ENCODE data around the gene SLC2A4. TPM values are rescaled to one million over a fixed set of nuclear protein-coding genes. Genes with fewer than 3 reads are reported as not detected.
A peak's percentile ranks its signal among the peaks of the same experiment; 100 is the strongest.

The SLC2A4 gene
- polyA plus RNA-seq, 2 of the 4 experiments (the other 2 are of a cell fraction), result 0.16 to 0.17 TPM

DNA sequence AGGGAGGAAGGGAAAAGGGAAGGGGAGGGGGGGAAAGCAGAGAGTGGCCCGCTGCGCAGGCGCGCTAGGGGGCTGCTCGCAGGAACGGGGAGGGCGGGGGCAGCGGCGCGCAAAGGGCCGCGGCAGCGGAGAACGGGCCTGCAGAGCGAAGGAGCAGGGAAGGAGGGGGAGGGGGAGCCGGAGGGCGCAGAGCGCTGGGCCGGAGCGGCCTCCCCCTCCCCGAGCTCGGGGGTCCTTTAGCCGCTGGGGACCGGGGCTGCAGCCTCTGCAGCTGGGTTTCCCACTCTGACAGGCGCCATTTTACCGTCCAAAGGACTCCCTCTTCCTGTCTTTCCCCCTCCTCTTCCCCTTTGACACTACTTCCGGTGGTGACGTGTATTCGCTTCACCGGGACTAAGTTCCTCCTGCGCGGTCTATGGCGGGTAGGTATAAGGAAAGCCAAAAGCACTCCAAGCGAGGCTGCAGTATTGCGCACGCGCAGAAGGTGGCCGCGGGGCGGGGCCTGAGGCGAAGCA lies 29.8 kb upstream of the SLC2A4 start, which contains the start of gene CTDNEP1:
Gene CTDNEP1, minus strand, starts transcription at position 74 of the 515 bp plus-strand sequence. CDS start 438 bp downstream, outside the sequence.
- H3K27ac ChIP-seq, result peak within 1 kb of the TSS; percentile 96 to 99
- 0% methylated on average over 26 of the region's 41 CpGs for WGBS (ENCODE audit: missing lambda C conversion rate)
- peak within 1 kb of the TSS; percentile 99 for H3K4me3 ChIP-seq
- no peaks in the 10 kb centered on the region for H3K9me3 ChIP-seq
- ChIA-PET CTCF (interaction anchor here (1.6 to 4.6 kb wide), 5 partner anchors 10 to 45 kb away, joined by 4 to 29 read pairs (median 6); partner anchors contain the start of gene GABARAP), POLR2A (interaction anchor here (0.6 to 2.0 kb wide), 4 partner anchors 9 to 29 kb away, joined by 3 to 15 read pairs (median 5); partner anchors contain the start of genes GABARAP, PHF23 and SLC2A4)
- peaks cover 28% of the 10 kb centered on the region for H3K4me1 ChIP-seq
- TF ChIP-seq CBX8 (IDR thresholded peaks at IDR 0.05) (no peak), JUN (IDR thresholded peaks at IDR 0.05) (peak; percentile 89 to 90; a peak in 4 of 5 replicates), FOXS1 (CRISPR knock-in tag; IDR thresholded peaks at IDR 0.05) (no peak), KDM5A (IDR thresholded peaks at IDR 0.05) (peak; percentile 99), CEBPB (IDR thresholded peaks at IDR 0.05) (no peak), POLR2A (IDR thresholded peaks at IDR 0.05; ENCODE audit: low read length) (peak; percentile 60), RNF2 (IDR thresholded peaks at IDR 0.05; ENCODE audit: borderline replicate concordance, low read depth) (no peak), RFX5 (IDR thresholded peaks at IDR 0.05) (no peak), HDAC2 (IDR thresholded peaks at IDR 0.05) (peak; percentile 95; the same call in 1 of the 2 replicates), ESRRA (IDR thresholded peaks at IDR 0.05; ENCODE audit: borderline replicate concordance, low read length) (no peak), FOSL2 (IDR thresholded peaks at IDR 0.05) (no peak), FOSL2 (CRISPR knock-in tag; IDR thresholded peaks at IDR 0.05) (0 out of 2 replicates have a peak, but pooled peaks have one; percentile 64), TFCP2L1 (CRISPR knock-in tag; IDR thresholded peaks at IDR 0.05) (0 out of 2 replicates have a peak, but pooled peaks have one; percentile 42)
- TF ChIP-seq, protein P1, sequence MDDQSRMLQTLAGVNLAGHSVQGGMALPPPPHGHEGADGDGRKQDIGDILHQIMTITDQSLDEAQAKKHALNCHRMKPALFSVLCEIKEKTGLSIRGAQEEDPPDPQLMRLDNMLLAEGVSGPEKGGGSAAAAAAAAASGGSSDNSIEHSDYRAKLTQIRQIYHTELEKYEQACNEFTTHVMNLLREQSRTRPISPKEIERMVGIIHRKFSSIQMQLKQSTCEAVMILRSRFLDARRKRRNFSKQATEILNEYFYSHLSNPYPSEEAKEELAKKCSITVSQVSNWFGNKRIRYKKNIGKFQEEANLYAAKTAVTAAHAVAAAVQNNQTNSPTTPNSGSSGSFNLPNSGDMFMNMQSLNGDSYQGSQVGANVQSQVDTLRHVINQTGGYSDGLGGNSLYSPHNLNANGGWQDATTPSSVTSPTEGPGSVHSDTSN (IDR thresholded peaks at IDR 0.05), result no peak
- TF ChIP-seq, protein P2, sequence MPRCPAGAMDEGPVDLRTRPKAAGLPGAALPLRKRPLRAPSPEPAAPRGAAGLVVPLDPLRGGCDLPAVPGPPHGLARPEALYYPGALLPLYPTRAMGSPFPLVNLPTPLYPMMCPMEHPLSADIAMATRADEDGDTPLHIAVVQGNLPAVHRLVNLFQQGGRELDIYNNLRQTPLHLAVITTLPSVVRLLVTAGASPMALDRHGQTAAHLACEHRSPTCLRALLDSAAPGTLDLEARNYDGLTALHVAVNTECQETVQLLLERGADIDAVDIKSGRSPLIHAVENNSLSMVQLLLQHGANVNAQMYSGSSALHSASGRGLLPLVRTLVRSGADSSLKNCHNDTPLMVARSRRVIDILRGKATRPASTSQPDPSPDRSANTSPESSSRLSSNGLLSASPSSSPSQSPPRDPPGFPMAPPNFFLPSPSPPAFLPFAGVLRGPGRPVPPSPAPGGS (IDR thresholded peaks at IDR 0.05), result peak; percentile 44; the same call in 2 of the 3 replicates
- TF ChIP-seq, protein P3, sequence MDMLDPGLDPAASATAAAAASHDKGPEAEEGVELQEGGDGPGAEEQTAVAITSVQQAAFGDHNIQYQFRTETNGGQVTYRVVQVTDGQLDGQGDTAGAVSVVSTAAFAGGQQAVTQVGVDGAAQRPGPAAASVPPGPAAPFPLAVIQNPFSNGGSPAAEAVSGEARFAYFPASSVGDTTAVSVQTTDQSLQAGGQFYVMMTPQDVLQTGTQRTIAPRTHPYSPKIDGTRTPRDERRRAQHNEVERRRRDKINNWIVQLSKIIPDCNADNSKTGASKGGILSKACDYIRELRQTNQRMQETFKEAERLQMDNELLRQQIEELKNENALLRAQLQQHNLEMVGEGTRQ (IDR thresholded peaks at IDR 0.05), result no peak
- peak; percentile 95 to 97 for ATAC-seq
- peak within 1 kb of the TSS; percentile 96 for H3K4me2 ChIP-seq
- FAIRE-seq, result peak; percentile 99
- peak; percentile 99 to 100 for DNase-seq (ENCODE audit: low read depth in 1 of 2, low spot score in 1 of 2)

DNA sequence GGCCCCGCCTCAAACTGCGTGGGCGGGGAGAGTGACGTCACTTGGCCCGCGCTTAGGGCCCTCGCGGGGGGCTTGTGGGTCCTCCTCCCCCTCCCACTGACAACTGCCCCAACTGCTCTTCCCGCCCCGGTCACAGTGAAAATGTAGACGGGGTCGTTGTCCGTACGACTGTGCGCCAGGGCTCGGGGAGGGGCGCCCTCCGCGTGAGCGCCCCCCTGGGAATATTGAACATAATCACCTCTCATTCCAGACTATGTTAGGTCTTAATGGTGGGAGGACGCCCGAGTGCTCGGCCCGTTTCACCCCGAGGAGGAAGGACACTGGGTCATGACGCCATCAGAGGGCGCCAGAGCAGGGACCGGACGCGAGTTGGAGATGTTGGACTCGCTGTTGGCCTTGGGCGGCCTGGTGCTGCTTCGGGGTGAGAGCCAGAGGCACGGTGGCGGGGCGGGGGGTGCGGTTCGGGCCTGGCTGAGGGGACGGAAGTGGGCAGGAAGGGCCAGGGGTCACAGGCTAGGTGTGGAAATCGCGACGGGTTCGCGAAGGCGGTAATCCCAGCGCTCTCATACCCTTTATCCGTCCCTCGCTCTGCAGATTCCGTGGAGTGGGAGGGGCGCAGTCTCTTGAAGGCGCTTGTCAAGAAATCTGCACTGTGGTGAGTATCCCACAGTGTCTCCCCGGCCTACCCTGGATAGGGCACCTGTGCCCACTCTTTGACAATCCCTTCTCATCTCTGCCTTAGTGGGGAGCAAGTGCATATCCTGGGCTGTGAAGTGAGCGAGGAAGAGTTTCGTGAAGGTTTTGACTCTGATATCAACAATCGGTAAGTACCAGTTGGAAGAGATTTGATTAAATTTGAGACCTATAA lies 29.1 kb upstream of the SLC2A4 start, which contains the start of gene ELP5:
Gene ELP5, plus strand, starts transcription at position 40 of the 868 bp plus-strand sequence. Its CDS starts 336 bp downstream, at position 376.
- ChIA-PET CTCF (interaction anchor here (1.6 kb wide), 1 partner anchor 11 kb away, joined by 7 read pairs; the partner anchor contains the start of gene GABARAP), POLR2A (interaction anchor here (1.0 to 2.0 kb wide), 3 partner anchors 10 to 14 kb away, joined by 3 to 15 read pairs (median 6); partner anchors contain the start of genes GABARAP and PHF23)
- TF ChIP-seq RARB (CRISPR knock-in tag; IDR thresholded peaks at IDR 0.05) (no peak), CBX2 (IDR thresholded peaks at IDR 0.05; ENCODE audit: borderline replicate concordance, low read depth) (no peak), RFX5 (IDR thresholded peaks at IDR 0.05) (peak; percentile 78), EHF (CRISPR knock-in tag; IDR thresholded peaks at IDR 0.05) (no peak), MAFK (IDR thresholded peaks at IDR 0.05; ENCODE audit: partially characterized antibody) (no peak), CHD2 (IDR thresholded peaks at IDR 0.05; ENCODE audit: low read length, partially characterized antibody) (no peak), RCOR1 (IDR thresholded peaks at IDR 0.05; ENCODE audit: low read depth, low read length) (no peak), FOSL2 (IDR thresholded peaks at IDR 0.05) (no peak), FOSL2 (CRISPR knock-in tag; IDR thresholded peaks at IDR 0.05) (no peak; the same call in 1 of the 2 replicates), BHLHE40 (IDR thresholded peaks at IDR 0.05; ENCODE audit: low read depth, low read length) (no peak), NR3C1 (IDR thresholded peaks at IDR 0.05) (no peak), CEBPB (IDR thresholded peaks at IDR 0.05) (peak in 1 of 2 experiments; percentile 26; a peak in 1 of 4 replicates), ZFP36 (IDR thresholded peaks at IDR 0.05; ENCODE audit: borderline replicate concordance, partially characterized antibody) (no peak), FOXS1 (CRISPR knock-in tag; IDR thresholded peaks at IDR 0.05) (no peak), KDM1A (IDR thresholded peaks at IDR 0.05; ENCODE audit: low read depth) (no peak), JUNB (IDR thresholded peaks at IDR 0.05) (no peak), POLR2A (IDR thresholded peaks at IDR 0.05; ENCODE audit: low read length) (peak; percentile 90)
- TF ChIP-seq, protein P4, sequence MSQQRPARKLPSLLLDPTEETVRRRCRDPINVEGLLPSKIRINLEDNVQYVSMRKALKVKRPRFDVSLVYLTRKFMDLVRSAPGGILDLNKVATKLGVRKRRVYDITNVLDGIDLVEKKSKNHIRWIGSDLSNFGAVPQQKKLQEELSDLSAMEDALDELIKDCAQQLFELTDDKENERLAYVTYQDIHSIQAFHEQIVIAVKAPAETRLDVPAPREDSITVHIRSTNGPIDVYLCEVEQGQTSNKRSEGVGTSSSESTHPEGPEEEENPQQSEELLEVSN (IDR thresholded peaks at IDR 0.05; ENCODE audit: borderline replicate concordance, low read depth), result 0 out of 2 replicates have a peak, but pooled peaks have one; percentile 9
- TF ChIP-seq, protein P5, sequence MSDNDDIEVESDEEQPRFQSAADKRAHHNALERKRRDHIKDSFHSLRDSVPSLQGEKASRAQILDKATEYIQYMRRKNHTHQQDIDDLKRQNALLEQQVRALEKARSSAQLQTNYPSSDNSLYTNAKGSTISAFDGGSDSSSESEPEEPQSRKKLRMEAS (IDR thresholded peaks at IDR 0.05), result peak; percentile 82
- TF ChIP-seq, protein P6, sequence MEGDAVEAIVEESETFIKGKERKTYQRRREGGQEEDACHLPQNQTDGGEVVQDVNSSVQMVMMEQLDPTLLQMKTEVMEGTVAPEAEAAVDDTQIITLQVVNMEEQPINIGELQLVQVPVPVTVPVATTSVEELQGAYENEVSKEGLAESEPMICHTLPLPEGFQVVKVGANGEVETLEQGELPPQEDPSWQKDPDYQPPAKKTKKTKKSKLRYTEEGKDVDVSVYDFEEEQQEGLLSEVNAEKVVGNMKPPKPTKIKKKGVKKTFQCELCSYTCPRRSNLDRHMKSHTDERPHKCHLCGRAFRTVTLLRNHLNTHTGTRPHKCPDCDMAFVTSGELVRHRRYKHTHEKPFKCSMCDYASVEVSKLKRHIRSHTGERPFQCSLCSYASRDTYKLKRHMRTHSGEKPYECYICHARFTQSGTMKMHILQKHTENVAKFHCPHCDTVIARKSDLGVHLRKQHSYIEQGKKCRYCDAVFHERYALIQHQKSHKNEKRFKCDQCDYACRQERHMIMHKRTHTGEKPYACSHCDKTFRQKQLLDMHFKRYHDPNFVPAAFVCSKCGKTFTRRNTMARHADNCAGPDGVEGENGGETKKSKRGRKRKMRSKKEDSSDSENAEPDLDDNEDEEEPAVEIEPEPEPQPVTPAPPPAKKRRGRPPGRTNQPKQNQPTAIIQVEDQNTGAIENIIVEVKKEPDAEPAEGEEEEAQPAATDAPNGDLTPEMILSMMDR (IDR thresholded peaks at IDR 0.05), result peak; percentile 54

More for the DNA sequence above, 29.1 kb upstream of the SLC2A4 start, which contains the start of gene ELP5:
- peak; percentile 88 for FAIRE-seq
- ATAC-seq, result peak; percentile 85 to 86
- Histone ChIP-seq H3K4me3 (peak within 1 kb of the TSS; percentile 99), H3K27ac (peak within 1 kb of the TSS; percentile 96 to 99), H3K9me3 (no peaks in the 10 kb centered on the region), H3K4me1 (peaks cover 28% of the 10 kb centered on the region), H3K4me2 (peak within 1 kb of the TSS; percentile 96)
- 3% methylated on average over 48 of the region's 55 CpGs for WGBS (ENCODE audit: missing lambda C conversion rate)
- DNase-seq (ENCODE audit: low read depth in 1 of 2, low spot score in 1 of 2), result peak; percentile 97 to 98
